NB4 (cell line): Measurements from ENCODE around the gene PGPEP1.
"Not testable (repeated sequence)": the region's sequence is repeated elsewhere in the genome, so short reads cannot be mapped to it uniquely, and the experiment has no call there.

Source experiments
- CTCF ChIP-seq: IDR thresholded peaks from one replicate; pipeline ENCODE4 v1.5.1; 2012; ENCODE audit warnings: low read depth, low read length
- MYC ChIP-seq: IDR thresholded peaks from 2 replicates; pipeline ENCODE4 v1.6.1; 2011; ENCODE audit warnings: low read depth, low read length
- POLR2A ChIP-seq: IDR thresholded peaks from 2 replicates; pipeline ENCODE4 v1.6.1; 2011; ENCODE audit warnings: mild to moderate bottlenecking; ENCODE audit not compliant: insufficient read length; ENCODE audit errors: extremely low read depth
- TF ChIP-seq, protein P1 (sequence below): IDR thresholded peaks from 2 replicates; pipeline ENCODE4 v1.6.1; 2011; ENCODE audit warnings: low read depth, low read length

- not testable (repeated sequence) for TF ChIP-seq MYC, CTCF, POLR2A
- TF ChIP-seq, protein P1, sequence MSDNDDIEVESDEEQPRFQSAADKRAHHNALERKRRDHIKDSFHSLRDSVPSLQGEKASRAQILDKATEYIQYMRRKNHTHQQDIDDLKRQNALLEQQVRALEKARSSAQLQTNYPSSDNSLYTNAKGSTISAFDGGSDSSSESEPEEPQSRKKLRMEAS = not testable (repeated sequence)
Observed at GRCh38 chr19:18402455-18403248, 62.3 kb downstream of the PGPEP1 start.
